HG03066 (cell line): Measurements from ENCODE around the gene SLFN14.
"Not testable (repeated sequence)": the region's sequence is repeated elsewhere in the genome, so short reads cannot be mapped to it uniquely, and the experiment has no call there.

Experiments used
- ATAC-seq: cut with Tn5 transposase; IDR thresholded peaks from one replicate; pipeline ENCODE4 v1.9.1; 2021; ENCODE audit warnings: low read depth; ENCODE audit not compliant: unreplicated experiment

SLFN14 gene

DNA sequence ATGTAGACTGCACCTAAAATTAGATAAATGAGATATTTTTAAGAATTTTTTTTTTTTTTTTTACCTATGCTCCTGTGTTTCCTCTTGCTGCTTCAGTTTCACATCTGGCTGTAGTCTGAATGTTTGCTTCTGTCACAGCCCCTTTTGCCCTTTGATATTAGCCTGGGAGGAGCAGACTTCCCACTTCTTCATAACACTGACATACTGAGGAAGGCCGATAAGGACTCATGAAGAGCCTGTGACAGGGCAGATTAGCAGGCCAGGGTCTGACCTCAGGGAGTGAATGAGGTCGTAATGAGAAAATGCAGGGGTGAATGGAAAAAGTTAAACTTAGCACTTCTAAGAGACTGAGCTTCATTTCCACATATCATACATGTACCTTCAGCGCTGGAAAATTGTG lies at the start of gene SLFN14:
TSS of gene SLFN14 (minus strand) at position 117 of the 400 bp plus-strand sequence. CDS start 2,757 bp downstream, outside the sequence.
- no peak for ATAC-seq

DNA sequence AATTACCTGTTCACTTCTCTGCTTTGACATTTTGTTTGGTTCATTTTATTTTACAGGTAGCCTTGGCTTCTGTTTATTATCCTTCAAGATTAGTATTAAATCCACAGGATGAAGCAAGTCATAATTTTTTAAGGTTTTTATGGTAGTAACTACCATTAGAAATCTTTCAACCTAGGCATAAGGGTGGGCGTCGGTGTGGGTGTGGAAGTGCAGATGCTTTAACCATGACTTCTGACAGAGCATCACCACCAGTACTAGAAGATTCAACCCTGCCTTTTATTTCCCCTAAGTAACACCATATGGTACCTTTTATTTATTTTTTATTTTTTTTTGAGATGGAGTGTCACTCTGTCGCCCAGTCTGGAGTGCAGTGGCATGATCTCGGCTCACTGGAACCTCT lies 49.2 kb upstream of the SLFN14 start:
- no peak for ATAC-seq

DNA sequence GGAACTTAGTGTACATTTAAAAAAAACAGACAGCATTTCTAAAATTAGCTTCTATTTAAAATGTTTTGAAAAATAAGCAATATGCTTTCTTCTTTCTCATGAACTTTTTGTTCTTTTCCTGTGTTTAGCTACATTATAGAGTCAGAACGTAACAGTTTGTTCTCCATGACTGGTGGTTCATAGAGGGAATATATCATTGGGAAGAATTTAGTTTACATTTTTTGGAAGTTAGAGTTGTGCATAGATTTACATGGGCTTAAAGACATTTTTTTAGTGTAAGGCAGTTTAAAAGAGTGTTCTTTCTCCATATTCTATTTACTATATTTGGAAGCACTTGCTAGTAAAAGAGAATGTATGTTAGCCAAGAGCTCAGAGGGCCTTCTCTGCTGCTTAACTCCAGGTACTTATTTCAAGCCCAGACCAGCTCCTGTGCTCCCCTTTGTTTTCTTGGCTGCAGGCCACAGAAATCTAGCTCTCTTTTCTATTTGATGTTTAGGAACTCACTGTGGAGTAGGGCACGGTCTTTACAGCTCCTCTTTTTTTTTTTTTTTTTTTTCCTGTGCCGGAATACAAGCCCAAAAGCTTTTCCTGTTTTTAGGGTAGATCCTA lies 46.7 kb upstream of the SLFN14 start:
- no peak for ATAC-seq

DNA sequence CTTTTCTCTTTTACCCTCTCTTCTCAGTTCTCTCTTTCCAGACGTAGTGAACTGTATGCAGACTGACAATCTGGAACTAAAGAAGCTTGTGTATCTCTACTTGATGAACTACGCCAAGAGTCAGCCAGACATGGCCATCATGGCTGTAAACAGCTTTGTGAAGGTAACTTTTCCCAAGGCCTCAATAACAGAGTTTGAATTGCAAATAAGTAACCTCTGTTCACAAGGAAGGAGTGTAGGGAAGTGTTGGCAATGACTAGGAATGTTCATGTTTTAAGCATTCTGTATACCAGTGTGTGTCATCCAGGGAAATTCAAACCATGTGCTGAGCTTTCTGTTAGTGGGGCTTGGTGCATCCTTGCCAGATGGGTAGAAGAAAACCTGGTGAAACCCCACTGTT lies 45.1 kb upstream of the SLFN14 start:
- no peak for ATAC-seq

DNA sequence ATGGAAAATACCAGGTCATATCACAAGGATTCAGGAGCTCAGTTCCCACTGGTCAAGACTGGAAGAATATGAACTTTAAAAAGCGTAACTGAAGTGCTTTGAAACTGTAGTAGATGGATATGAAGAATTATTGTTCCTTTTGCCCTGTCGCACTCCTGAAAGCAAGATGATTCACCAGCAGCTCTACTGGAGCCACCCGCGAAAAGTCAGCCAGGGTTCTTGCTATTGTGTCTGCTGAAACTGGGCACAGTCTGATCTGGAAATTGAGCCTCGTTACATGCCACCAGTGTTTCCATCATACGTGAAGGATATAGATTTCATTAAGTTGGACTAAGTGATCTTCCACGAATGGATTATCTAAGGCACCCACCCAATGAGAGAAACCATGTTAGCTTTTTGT lies 43.1 kb upstream of the SLFN14 start:
- ATAC-seq: no peak

DNA sequence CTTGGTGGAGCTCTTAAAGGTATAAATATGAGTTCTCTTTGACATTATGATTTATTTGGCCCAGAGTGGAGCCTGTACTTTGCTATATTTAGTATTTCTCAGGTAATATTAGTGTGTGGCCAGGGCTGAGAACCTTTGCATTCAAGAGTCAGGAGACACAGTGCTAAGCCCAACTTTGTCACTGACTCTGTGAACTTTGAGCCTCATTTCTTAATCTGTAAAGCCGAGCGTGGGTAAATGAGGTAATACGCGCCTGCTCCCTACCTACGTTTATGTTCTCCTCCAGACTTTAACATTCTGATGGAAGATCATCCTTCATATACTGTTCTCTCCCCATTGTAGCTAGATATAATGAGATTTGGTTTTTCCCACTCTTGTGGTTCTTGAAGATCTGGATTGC lies 37.0 kb upstream of the SLFN14 start:
- no peak for ATAC-seq

DNA sequence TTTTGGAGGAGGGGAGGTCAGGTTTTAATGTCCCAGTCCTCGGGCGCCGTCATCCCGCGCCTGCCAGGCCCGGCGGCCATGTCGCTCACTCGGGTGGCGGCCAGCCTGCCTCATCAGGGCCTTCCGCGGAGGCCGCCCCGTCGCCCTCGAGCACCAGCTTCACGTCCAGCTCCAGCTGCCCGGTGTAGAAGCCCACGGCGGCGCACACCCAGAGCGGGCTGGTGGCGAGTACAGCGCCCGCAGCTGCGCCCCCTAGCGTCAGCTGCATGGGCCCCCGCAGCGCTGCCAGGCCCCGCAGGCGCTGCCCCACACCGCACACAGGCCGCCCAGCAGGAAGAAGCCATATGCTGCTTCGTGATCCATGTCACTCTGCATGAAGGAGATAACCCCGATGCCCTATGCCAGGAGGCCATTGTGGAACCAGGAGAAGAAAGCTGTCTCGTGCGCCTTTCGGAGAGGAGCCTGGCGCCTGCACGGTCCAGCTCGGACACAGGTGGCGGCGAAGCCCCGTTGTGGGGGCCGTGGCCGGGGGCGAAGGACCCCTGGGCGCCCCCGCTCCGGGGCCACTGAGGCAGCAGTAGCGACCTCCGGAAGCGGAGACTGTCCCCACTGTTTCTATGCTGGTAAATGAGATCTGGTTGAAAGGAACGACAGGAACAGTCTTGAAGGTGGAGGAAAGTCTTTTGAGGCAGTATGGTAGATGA lies 36.1 kb upstream of the SLFN14 start:
- no peak for ATAC-seq

DNA sequence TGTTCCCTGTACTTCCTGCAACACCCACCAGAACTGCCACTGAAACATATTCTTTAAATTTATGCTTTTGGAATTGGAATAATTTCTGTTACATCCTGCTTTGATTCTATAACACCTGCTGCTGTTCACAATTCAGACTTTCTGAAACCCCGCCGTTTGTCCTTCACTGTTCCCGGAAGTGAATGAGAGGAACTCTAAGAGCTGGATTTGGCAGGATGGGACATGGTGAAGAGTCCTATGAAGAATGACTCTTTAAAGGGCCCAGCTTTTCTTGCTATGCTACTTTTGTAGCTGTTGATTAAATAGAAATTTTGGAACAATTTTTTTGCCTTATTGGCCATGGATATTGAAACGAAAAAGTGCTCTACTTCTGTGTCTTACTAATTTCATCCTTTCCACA lies 35.5 kb upstream of the SLFN14 start:
- no peak for ATAC-seq

DNA sequence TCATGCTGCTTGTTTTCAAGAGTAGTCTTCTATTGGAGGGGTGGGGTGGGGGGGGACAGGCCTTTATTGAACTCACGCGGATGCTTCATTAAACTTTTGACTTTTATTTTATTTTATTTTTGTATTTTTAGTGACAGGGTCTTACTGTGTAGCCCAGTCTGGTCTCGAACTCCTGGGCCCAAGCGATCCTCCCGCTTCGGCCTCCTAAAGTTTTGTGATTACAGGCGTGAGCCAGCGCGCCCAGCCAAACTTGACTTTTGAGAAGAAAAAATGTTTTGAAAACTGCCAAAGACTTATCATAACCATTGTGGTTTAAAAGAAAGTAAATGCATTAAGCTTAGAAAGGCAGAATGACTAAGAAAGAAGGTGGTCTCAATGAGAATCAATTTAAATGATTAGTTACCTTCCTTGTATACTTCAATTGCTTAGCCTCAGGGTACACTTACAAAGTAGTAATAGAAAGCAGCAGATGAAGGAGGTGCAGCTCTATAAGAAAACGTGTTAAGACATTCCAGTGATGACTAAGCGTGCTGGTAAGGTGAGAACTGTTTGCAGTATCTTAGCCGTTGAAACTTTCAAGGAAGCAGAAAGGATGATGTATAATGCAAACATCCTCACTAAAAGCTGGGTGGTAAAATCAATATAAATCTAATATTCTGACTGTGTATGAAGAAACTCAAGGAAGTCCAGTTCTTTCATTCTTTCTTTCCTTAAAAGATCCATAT lies 27.7 kb upstream of the SLFN14 start:
- ATAC-seq: no peak

DNA sequence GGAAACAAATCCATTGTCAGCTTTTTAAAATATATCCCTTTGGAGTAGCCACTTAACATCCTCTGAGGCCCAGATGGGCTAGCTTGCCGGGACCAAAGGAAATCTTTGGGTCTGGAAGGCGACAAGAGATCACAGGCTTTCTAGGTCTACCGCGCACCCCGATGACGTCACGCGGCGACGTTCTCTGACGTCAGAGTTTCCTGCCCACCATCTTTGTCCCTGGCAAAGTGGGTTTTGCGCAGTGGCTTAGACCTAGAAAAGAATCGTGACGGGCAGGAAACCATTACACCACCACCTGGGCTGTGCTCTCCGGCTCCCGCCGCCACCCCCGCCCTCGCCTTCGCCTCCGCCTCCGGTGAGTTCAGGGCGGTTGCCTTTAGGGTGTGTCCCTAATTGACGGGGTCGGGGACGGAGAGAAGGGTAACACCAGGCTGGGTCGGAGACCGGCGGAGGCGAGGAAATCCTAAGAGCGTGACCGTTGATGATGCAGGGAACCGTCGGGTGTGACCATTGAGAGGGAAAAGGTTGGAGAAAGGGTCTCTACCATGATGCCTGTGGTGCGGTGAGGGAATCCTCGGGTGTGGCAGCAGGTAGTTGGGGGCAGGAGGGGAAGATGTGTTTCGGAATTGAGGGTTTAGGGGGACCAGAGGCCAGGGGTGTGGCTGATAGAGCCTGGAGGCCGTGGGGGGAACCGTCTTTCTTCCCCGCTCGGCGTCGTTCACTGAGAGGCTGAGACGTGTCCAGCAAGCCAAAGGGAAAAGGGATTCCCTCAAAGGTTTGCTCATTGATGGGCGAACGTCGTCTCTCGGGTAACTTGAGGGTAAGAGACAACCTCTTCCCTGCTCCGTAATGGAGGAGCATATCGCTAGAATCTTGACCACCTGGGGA lies 26.7 kb upstream of the SLFN14 start, which contains the start of gene AP2B1:
TSS of gene AP2B1 (plus strand) at position 249 of the 888 bp plus-strand sequence. CDS start 6,709 bp downstream, outside the sequence.
- peak; percentile 89 for ATAC-seq

DNA sequence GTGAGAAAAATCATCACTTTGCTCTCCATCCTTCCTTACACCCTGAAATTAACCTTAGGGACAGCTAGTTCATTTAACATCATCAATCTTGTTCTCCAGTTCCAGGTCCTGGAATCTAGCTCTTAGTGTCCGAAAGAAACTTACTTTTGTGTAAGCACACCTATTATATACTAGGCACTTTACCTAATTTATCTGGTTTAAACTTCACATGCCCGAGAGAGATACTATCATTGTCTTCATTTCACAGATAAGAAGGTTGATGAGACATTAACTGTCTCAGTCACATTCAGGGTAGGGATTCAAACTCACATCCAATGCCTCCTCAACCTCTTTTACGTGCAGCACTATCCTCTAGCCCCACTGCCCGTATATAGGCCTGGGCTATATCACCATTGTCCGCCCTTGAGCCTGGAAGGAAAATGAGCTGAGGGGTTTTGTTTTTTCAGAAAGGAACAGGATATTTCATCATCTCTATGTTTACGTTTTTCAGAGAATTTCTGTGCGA lies 26.0 kb upstream of the SLFN14 start:
- no peak for ATAC-seq

DNA sequence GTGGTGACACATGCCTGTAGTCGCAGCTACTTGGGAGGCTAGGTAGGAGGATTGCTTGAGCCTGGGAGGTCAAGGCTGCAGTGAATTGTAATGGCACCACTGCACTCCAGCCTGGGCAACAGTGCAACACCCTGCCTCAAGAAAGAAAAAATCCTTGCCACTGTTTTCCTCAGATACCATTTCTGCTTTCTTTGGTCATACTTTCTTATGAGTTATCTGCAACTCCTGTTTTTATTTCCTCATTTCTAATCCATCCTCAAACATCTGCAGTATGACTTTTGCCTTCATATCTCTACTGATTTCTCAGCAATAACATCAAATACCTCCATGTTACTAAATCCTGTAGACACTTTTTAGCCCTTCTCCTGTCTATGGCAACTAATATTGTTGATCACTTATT lies 23.4 kb upstream of the SLFN14 start:
- ATAC-seq: no peak

DNA sequence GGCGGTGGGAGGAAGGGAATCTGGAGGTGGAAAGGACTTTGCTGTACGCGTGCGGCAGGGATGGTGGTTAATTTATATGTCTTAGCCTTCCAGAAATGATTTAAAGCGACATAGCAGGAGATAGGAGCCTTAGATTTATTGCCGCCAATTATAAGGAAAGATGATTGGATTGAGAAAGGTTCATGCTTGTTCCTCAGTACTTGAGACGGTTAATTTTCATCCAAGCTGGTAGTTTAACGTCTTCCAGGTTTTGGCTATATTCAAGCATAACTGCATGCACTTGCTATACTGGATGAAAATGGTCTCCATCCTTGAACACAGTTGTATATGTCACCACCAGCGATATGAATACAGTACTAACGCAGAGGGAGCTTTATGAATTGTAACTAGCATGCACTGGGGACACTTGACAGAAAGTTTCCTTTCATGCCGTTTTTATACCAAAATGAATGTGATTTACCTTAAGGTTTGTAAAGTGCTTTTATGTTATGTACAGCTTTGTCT lies 18.4 kb upstream of the SLFN14 start:
- no peak for ATAC-seq

DNA sequence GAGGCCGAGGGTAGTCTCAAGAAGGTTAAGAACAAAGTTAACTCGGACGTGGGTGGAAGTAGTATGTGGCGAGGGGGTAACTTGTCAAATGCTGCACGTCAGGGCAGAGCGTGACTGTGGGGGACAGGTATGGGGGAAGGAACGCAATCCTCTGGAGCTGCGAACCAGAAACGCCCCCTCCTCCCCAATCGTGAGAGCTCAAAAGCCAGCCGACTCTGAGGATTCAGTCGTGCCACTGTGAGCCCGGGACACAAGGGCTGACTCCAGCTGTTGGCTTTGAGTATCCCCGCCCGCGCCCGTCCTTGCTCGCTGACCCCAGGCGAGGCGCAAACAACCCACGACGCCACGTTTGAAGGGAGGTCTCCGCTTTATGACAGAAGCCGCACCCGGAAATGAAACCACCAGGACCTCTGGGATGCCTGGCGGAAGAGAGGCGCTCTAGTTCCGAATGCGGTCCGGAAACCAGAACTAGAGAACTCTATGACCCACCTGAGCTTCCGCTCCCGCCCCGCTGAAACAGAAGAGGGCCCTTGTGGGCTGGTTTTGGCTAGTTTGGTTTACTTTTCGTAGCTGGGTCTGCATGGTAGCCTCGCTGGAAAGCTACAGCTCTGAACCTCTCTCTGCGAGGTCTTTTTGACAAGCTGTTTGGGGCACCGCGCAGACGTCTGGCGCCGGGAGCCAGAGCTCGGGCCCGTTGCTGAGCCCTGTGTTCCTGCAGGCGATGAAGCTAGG lies 17.7 kb upstream of the SLFN14 start, which contains the start of gene PEX12:
TSS of gene PEX12 (minus strand) at position 375 of the 732 bp plus-strand sequence. CDS start 550 bp downstream, outside the sequence.
- ATAC-seq: peak; percentile 84

DNA sequence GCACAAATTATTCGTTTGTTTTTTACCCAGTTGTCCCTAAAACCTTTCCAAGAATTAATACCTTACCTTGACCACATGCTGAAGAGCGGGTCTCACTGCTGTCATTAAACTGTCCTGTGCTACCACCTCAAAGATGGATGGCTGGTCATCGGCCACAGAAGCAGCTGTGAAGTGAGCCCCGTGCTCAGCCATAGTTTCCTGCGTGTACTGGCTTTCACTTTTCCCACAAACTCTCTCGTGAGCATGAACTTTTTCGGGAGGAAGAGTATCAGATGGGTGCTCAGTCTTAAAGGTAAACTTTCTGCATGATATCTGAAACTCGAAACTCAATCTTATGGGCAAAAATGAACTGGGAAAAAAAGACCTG lies 17.2 kb upstream of the SLFN14 start:
- ATAC-seq: peak; percentile 19

DNA sequence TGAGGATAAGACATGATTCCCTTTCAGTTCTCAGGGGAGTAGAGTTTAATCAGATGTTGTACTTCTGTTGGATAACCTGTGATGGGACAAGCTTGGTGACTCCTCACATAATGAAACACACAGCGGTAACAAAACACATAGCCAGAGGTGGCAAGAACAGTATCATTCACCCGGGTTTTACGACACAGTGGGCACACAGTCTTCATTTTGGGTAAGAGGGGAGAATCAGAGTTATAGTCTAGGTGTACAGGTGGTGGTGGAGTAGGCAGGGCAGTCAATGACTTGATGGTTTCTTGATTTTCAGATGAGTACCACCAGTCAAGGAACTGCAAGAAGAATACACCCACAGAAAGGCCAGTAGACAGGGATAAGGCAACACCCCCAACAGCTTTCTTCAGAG lies 15.1 kb upstream of the SLFN14 start:
- no peak for ATAC-seq

DNA sequence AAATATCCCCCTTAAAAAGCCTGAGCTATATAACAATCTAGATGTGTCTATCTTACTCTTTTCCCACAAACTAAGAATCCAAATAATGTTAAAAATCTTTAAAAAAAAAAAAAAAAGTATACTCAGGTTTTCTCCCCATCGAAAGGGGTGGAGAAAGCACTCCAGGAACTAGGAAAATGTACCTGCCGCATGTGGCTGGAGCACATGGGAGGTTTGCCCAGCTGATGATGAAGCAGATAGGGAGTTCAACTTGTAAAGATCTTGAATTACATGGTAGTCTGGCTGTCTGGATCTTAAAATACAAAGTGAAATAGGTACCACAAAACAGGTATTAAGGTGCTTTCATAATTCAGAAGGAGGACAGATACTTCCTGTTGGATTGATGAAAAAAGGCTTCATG lies 8.8 kb upstream of the SLFN14 start:
- no peak for ATAC-seq

DNA sequence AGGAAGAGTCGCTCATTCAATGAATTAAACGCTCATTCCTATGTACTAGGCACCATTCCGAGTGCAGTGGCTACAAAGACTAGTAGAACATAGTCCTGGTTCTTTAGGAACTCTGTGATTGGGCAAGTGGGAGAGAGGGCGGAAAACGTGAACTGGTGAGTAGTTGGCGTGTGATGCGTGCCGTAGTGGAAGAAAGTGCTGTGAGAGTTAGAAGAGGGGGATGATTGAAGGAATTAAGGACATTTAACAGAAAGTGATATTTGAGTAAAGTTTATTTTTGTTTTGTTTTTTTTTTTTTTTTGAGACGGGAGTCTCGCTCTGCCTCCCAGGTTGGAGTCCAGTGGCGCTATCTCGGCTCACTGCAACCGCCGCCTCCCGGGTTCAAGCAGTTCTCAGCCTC lies 7.9 kb upstream of the SLFN14 start:
- no peak for ATAC-seq

DNA sequence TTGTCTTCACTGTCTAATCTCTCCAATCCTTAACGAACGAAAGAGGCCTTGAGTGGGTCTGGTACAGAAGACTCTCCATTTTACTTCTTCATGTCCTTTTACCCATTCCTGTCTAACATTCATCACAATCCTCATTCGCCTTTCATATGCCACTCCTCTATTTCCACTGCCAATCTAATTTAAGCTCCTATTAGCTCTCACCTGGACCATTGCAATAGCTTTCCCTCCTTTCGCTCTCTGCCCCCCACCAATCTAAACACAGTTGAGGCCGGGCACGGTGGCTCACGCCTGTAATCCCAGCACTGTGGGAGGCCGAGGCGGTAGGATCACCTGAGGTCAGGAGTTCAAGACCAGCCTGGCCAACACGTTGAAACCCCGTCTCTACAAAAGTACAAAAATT lies 6.3 kb upstream of the SLFN14 start:
- no peak for ATAC-seq

DNA sequence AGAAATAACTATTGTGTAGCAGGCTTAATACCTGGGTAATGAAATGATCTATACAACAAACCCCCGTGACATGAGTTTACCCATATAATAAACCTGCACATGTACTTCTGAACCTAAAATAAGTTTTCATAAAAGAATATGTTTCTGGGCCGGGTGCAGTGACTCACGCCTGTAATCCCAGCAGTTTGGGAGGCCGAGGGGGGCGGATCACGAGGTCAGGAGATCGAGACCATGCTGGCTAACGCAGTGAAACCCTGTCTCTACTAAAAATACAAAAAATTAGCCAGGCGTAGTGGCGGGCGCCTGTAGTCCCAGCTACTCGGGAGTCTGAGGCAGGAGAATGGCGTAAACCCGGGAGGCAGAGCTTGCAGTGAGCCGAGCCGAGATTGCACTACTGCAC lies 2.6 kb upstream of the SLFN14 start:
- not testable (repeated sequence) for ATAC-seq
